K562 (cell line): ENCODE results near the gene C1orf87. TPM values are rescaled to one million over a fixed set of nuclear protein-coding genes. Genes with fewer than 3 reads are reported as not detected.

Source experiments
- BRCA1 ChIP-seq, 2 experiments: fragments of 450-650 bp in 1 of 2; sonication (generic) in 1 of 2; formaldehyde crosslinking in 1 of 2; IDR thresholded peaks; 2 replicates each; pipeline versions ENCODE4 v1.5.0 to v1.6.1; 2017 to 2020; ENCODE audit warnings: mild to moderate bottlenecking in 1 of 2, missing genetic modification reagents in 1 of 2
- HNRNPLL ChIP-seq: fragments of 200-400 bp; formaldehyde crosslinking; IDR thresholded peaks from 2 replicates; pipeline ENCODE4 v1.6.1; 2017; ENCODE audit warnings: low read length, low read depth, mild to moderate bottlenecking; ENCODE audit not compliant: poor library complexity, severe bottlenecking
- NKRF ChIP-seq: fragments of 450-650 bp; IDR thresholded peaks from 2 replicates; pipeline ENCODE4 v1.6.1; 2016; ENCODE audit warnings: borderline replicate concordance
- SOX6 ChIP-seq: fragments of 450-650 bp; IDR thresholded peaks from 2 replicates; pipeline ENCODE4 v1.6.1; 2014; ENCODE audit warnings: mild to moderate bottlenecking
- ZBTB11 ChIP-seq, 3 experiments: fragments of 200-800 bp in 1 of 3; fragments of 250-450 bp in 1 of 3; fragments of 450-650 bp in 1 of 3; sonication (Bioruptor Pico) in 1 of 3; sonication (Bioruptor generic) in 1 of 3; formaldehyde crosslinking in 1 of 3; IDR thresholded peaks; 2 replicates each; pipeline versions ENCODE4 v1.6.1 to v1.8.0; 2016 to 2022; ENCODE audit warnings: mild to moderate bottlenecking in 2 of 3, missing genetic modification characterization in 2 of 3, missing compliant biosample characterization in 1 of 3, moderate library complexity in 1 of 3
- ZBTB26 ChIP-seq: fragments of 450-650 bp; formaldehyde crosslinking; IDR thresholded peaks from 2 replicates; pipeline ENCODE4 v1.4.0; 2022; ENCODE audit warnings: missing genetic modification characterization
- polyA plus RNA-seq, 8 experiments: library from polyadenylated mRNA; depleted of rRNA in 4 of 8; stranded (reverse) in 5 of 8; unstranded in 3 of 8; fragments of >200 nt; fragmentation: Nextera tagmentation in 2 of 8; fragmentation: Illumina TruSeq in 1 of 8; extraction: Ambion mirVana in 2 of 8; extraction: Trizol in 1 of 8; gene quantifications; 2 replicates each; pipeline versions ENCODE4 v1.2.1 to v1.2.3, GENCODE V29; 2011 to 2014; ENCODE audit warnings: inconsistent platforms in 1 of 8, missing spikeins in 1 of 8
- total RNA-seq, 7 experiments: library from RNA; depleted of rRNA in 6 of 7; stranded (reverse); fragments of >200 nt in 6 of 7; fragmentation: Illumina TruSeq in 2 of 7; extraction: Trizol in 2 of 7; gene quantifications; 2 replicates each; pipeline versions ENCODE4 v1.2.1 to v1.2.3, GENCODE V29; 2011 to 2021; ENCODE audit warnings: low replicate concordance in 1 of 7

C1orf87 gene
- total and polyA plus RNA-seq, 9 of the 15 experiments (the other 6 are each of a cell fraction or from before 2014, with no cell fraction given) = not detected

- TF ChIP-seq ZBTB26 (CRISPR knock-in tag) = no peak
- TF ChIP-seq BRCA1 (IDR thresholded peaks at IDR 0.05) = no peak
- no peak for TF ChIP-seq BRCA1 (CRISPR knock-in tag; IDR thresholded peaks at IDR 0.05)
- peak; percentile 44; the same call in 1 of the 2 replicates for TF ChIP-seq SOX6
- no peak for TF ChIP-seq ZBTB11 (CRISPR knock-in tag; IDR thresholded peaks at IDR 0.05)
- TF ChIP-seq NKRF = no peak
- TF ChIP-seq HNRNPLL = peak; percentile 77
Measured at GRCh38 chr1:59990470-59990869, 83.1 kb downstream of the C1orf87 start (continued).
